GM12878 (cell line): ENCODE results near the gene PALMD. TPM values are rescaled to one million over a fixed set of nuclear protein-coding genes. Genes with fewer than 3 reads are reported as not detected.

ENCODE experiments used
- ATAC-seq: fragments of 200-7000 bp; cut with Tn5 transposase; 3 replicates; pipeline ENCODE4 v1.9.1; 2020; ENCODE audit warnings: mild to moderate bottlenecking, moderate library complexity
- BruUV-seq: library from RNA; stranded (reverse); fragments of 400-500 nt; replicated peaks from 2 replicates; lab custom pipeline; 2021; lab: Mats Ljungman, UMichigan
- CTCF ChIA-PET: fragments of 300-600 bp; sonication (Branson Sonifier 250); formaldehyde crosslinking; extraction: SDS; loops from one replicate; lab custom pipeline; 2021; ENCODE audit warnings: inconsistent platforms; lab: Yijun Ruan, JAX
- POLR2A ChIA-PET: fragments of 350-600 bp; formaldehyde crosslinking; extraction: SDS; loops from one replicate; lab custom pipeline; 2021; ENCODE audit warnings: inconsistent platforms; lab: Charles Lee
- RAD21 ChIA-PET: fragments of 300-600 bp; sonication (Branson Sonifier 250); formaldehyde crosslinking; loops from one replicate; lab custom pipeline; 2023; ENCODE audit warnings: antibody characterized with exemption; ENCODE audit not compliant: unreplicated experiment; lab: Charles Lee
- SMC1A ChIA-PET: fragments of 300-600 bp; sonication (Branson Sonifier 250); formaldehyde crosslinking; loops from one replicate; lab custom pipeline; 2023; ENCODE audit not compliant: unreplicated experiment, uncharacterized antibody; lab: Charles Lee
- DNase-seq: peaks from one replicate; pipeline ENCODE4 v3.0.0-alpha.2; 2011; ENCODE audit warnings: low read depth, low spot score
- FAIRE-seq: peaks from 3 replicates; lab custom pipeline; 2011; peaks lifted over from hg19 to GRCh38; lab: Jason Lieb, UNC
- H2AFZ ChIP-seq: 2 replicates; pipeline ENCODE4 v1.6.0; 2011; ENCODE audit warnings: low read depth, low read length, control low read depth; ENCODE audit not compliant: control insufficient read depth
- H3K27ac ChIP-seq: 2 replicates; pipeline ENCODE4 v1.5.1; 2011; ENCODE audit warnings: control low read depth; ENCODE audit not compliant: control insufficient read depth, insufficient read depth
- H3K27me3 ChIP-seq, 2 experiments: replicated peaks in 1 of 2; 2 replicates each; pipeline versions ENCODE4 v1.6.0 to v1.6.1; 2011; ENCODE audit warnings: low read length in 1 of 2; ENCODE audit not compliant: control insufficient read depth in 2 of 2, insufficient read depth in 2 of 2
- H3K36me3 ChIP-seq, 2 experiments: 2 replicates each; pipeline ENCODE4 v1.5.1; 2011; ENCODE audit warnings: low read length in 1 of 2; ENCODE audit not compliant: control insufficient read depth in 2 of 2, insufficient read depth in 2 of 2
- H3K4me1 ChIP-seq: 2 replicates; pipeline ENCODE4 v1.6.1; 2011; ENCODE audit warnings: mild to moderate bottlenecking, low read length, moderate library complexity, mixed read lengths; ENCODE audit not compliant: control insufficient read depth, insufficient read depth
- H3K4me2 ChIP-seq: 2 replicates; pipeline ENCODE4 v1.6.0; 2011; ENCODE audit warnings: control low read depth; ENCODE audit not compliant: control insufficient read depth, insufficient read depth
- H3K4me3 ChIP-seq: fragments of 200-600 bp; sonication (generic); 2 replicates; pipeline ENCODE4 v1.5.1; 2016
- H3K79me2 ChIP-seq: 2 replicates; pipeline ENCODE4 v1.6.0; 2011; ENCODE audit warnings: low read length; ENCODE audit not compliant: control insufficient read depth, insufficient read depth
- H3K9ac ChIP-seq: 2 replicates; pipeline ENCODE4 v1.8.0; 2011; ENCODE audit warnings: low read length, control low read depth, mixed read lengths; ENCODE audit not compliant: control insufficient read depth, insufficient read depth
- H3K9me3 ChIP-seq: replicated peaks from 3 replicates; pipeline ENCODE4 v1.5.1; 2011; ENCODE audit warnings: mild to moderate bottlenecking, low read length; ENCODE audit not compliant: control insufficient read depth, insufficient read depth
- H4K20me1 ChIP-seq: 2 replicates; pipeline ENCODE4 v1.6.0; 2011; ENCODE audit not compliant: control insufficient read depth, insufficient read depth
- ATF7 ChIP-seq: fragments of 450-650 bp; IDR thresholded peaks from 2 replicates; pipeline ENCODE4 v1.6.1; 2016; ENCODE audit warnings: low read depth, mild to moderate bottlenecking
- EGR1 ChIP-seq, 2 experiments: IDR thresholded peaks; 1 replicate in 1 of 2; 2 replicates in 1 of 2; pipeline ENCODE4 v1.6.1; 2011 to 2012; ENCODE audit warnings: low read depth in 2 of 2, low read length in 2 of 2, borderline replicate concordance in 1 of 2, mild to moderate bottlenecking in 1 of 2, moderate library complexity in 1 of 2
- MTA2 ChIP-seq: fragments of 450-650 bp; IDR thresholded peaks from 2 replicates; pipeline ENCODE4 v1.6.1; 2016; ENCODE audit warnings: low read depth, mild to moderate bottlenecking, moderate library complexity
- PRDM15 ChIP-seq: fragments of 450-650 bp; formaldehyde crosslinking; IDR thresholded peaks from 2 replicates; pipeline ENCODE4 v1.4.0; 2020; ENCODE audit warnings: mild to moderate bottlenecking, moderate library complexity
- RELA ChIP-seq: fragments of 450-650 bp; IDR thresholded peaks from 2 replicates; pipeline ENCODE4 v1.8.0; 2014; ENCODE audit warnings: borderline replicate concordance; ENCODE audit not compliant: partially characterized antibody
- SIN3A ChIP-seq: IDR thresholded peaks from 2 replicates; pipeline ENCODE4 v1.6.1; 2012; ENCODE audit warnings: low read depth, low read length, improper control_type of control experiment
- SP1 ChIP-seq: IDR thresholded peaks from one replicate; pipeline ENCODE4 v1.6.1; 2011; ENCODE audit warnings: low read depth, low read length
- SPI1 ChIP-seq: IDR thresholded peaks from 2 replicates; pipeline ENCODE4 v1.6.1; 2011; ENCODE audit warnings: low read depth, mild to moderate bottlenecking, low read length, moderate library complexity, borderline replicate concordance; ENCODE audit not compliant: insufficient read depth
- SUZ12 ChIP-seq: fragments of 200-600 bp; sonication (generic); IDR thresholded peaks from one replicate; pipeline ENCODE4 v1.6.1; 2018; ENCODE audit warnings: antibody characterized with exemption, mild to moderate bottlenecking; ENCODE audit not compliant: unreplicated experiment
- TCF7 ChIP-seq: IDR thresholded peaks from 2 replicates; pipeline ENCODE4 v1.6.1; 2014; ENCODE audit warnings: antibody characterized with exemption, borderline replicate concordance
- ZNF217 ChIP-seq: fragments of 450-650 bp; IDR thresholded peaks from 2 replicates; pipeline ENCODE4 v1.6.1; 2017; ENCODE audit warnings: antibody characterized with exemption, mild to moderate bottlenecking
- ZNF687 ChIP-seq: fragments of 450-650 bp; IDR thresholded peaks from 2 replicates; pipeline ENCODE4 v1.6.1; 2017; ENCODE audit warnings: mild to moderate bottlenecking, moderate library complexity
- WGBS: methylation state at CpG from one replicate; pipeline ENCODE4 v1.1.6; 2016; ENCODE audit warnings: low lambda C conversion rate; ENCODE audit not compliant: insufficient replicate concordance, insufficient coverage; ENCODE audit errors: missing lambda C conversion rate; 5-methylcytosine and 5-hydroxymethylcytosine counted together
- in situ Hi-C: fragments of 300-500 bp; cut with MboI; formaldehyde crosslinking; loops from 9 replicates; pipeline ENCODE4 v1.14.3; 2018; ENCODE audit warnings: mixed read lengths
- intact Hi-C: fragments of 100-400 bp; cut with micrococcal nuclease; formaldehyde crosslinking; loops from one replicate; pipeline ENCODE4 v1.14.2; 2022; ENCODE audit not compliant: unreplicated experiment
- polyA plus RNA-seq, 11 experiments: library from polyadenylated mRNA; depleted of rRNA in 4 of 11; unstranded in 6 of 11; stranded (reverse) in 5 of 11; fragments of >200 nt; fragmentation: Nextera tagmentation in 4 of 11; fragmentation: Illumina TruSeq in 1 of 11; extraction: Ambion mirVana in 4 of 11; extraction: Trizol in 1 of 11; gene quantifications; 1 replicate in 1 of 11; 2 replicates in 10 of 11; pipeline versions ENCODE4 v1.2.1 to v1.2.3, GENCODE V29; 2011 to 2016; ENCODE audit warnings: inconsistent platforms in 2 of 11, missing spikeins in 2 of 11, low read depth in 1 of 11
- total RNA-seq, 4 experiments: library from RNA; depleted of rRNA in 3 of 4; stranded (reverse); fragments of >200 nt in 3 of 4; fragmentation: Illumina TruSeq in 1 of 4; extraction: Trizol in 1 of 4; gene quantifications; 2 replicates each; pipeline versions ENCODE4 v1.2.1 to v1.2.3, GENCODE V29; 2013 to 2021

Gene PALMD
- total and polyA plus RNA-seq, 10 of the 15 experiments (the other 5 are each of a cell fraction or from before 2014, with no cell fraction given) = under 0.01 to 0.09 (median 0.04) TPM; not detected in 4

GRCh38 chr1:99629164-99629563 lies 16.7 kb upstream of the PALMD start (continued):
- TF ChIP-seq EGR1 (IDR thresholded peaks at IDR 0.05; ENCODE audit: borderline replicate concordance in 1 of 2, low read depth in 2 of 2, low read length in 2 of 2) = no peak
- no peak for TF ChIP-seq ZNF217
- no peak for TF ChIP-seq SP1
- TF ChIP-seq RELA = no peak
- TF ChIP-seq TCF7 = no peak
- TF ChIP-seq MTA2 = no peak
- no peak for TF ChIP-seq SIN3A
- no peak for TF ChIP-seq SUZ12

- FAIRE-seq = no peak
- Histone ChIP-seq H3K9me3 (no peaks in the 10 kb centered on the region), H3K4me1 (no peaks in the 10 kb centered on the region), H3K36me3 (no peaks in the 10 kb centered on the region), H3K27me3 (no peaks in the 10 kb centered on the region), H2AFZ (no peak overlapping the region), H4K20me1 (no peaks in the 10 kb centered on the region), H3K79me2 (no peaks in the 10 kb centered on the region), H3K4me2 (no peak overlapping the region), H3K9ac (no peak overlapping the region), H3K4me3 (no peak overlapping the region), H3K27ac (no peak overlapping the region)
- no TSS peak for BruUV-seq
- ChIA-PET POLR2A (no interaction called here), CTCF (interaction anchor here (0.7 to 1.7 kb wide), 4 partner anchors 10 to 164 kb away, joined by 3 to 6 read pairs (median 4); no protein-coding TSS in a partner anchor), RAD21 (no interaction called here), SMC1A (interaction anchor here (0.8 to 1.3 kb wide), 3 partner anchors 10 to 68 kb away, joined by 3 to 5 read pairs (median 4); no protein-coding TSS in a partner anchor)
- in situ Hi-C loops (no loop called here), intact Hi-C loops (no loop called here)
- no peak for ATAC-seq
- 36% methylated on average over 3 of the region's 3 CpGs for WGBS
- DNase-seq = no peak
- TF ChIP-seq ZNF687 (no peak), PRDM15 (CRISPR knock-in tag) (no peak), SPI1 (no peak), ATF7 (no peak)
These were observed 10.8 kb upstream of the PALMD start for GRCh38 chr1:99634971-99635624.
